Mucosa of descending colon (tissue), 3 donors: ENCODE data around the gene MRC1. TPM values are rescaled to one million over a fixed set of nuclear protein-coding genes. Genes with fewer than 3 reads are reported as not detected.

Source experiments
- ATAC-seq: fragments of 200-7000 bp; cut with Tn5 transposase; one replicate; pipeline ENCODE4 v1.9.1; 2020; ENCODE audit warnings: mild to moderate bottlenecking, moderate library complexity
- DNase-seq, 3 donors: peaks; one replicate each; pipeline ENCODE4 v3.0.0-alpha.2; 2020
- H3K36me3 ChIP-seq: fragments of 200-600 bp; one replicate; pipeline ENCODE4 v1.8.0; 2021; ENCODE audit warnings: low read depth, mild to moderate bottlenecking
- H3K4me1 ChIP-seq: fragments of 200-600 bp; one replicate; pipeline ENCODE4 v1.8.0; 2021; ENCODE audit warnings: low read depth, mild to moderate bottlenecking
- H3K4me3 ChIP-seq: fragments of 200-600 bp; one replicate; pipeline ENCODE4 v1.8.0; 2021; ENCODE audit warnings: mild to moderate bottlenecking
- H3K9me3 ChIP-seq: fragments of 200-600 bp; one replicate; pipeline ENCODE4 v1.8.0; 2021; ENCODE audit warnings: mild to moderate bottlenecking
- CTCF ChIP-seq: fragments of 200-600 bp; IDR thresholded peaks from one replicate; pipeline ENCODE4 v1.8.0; 2022; ENCODE audit warnings: antibody characterized with exemption, mild to moderate bottlenecking
- intact Hi-C, 2 donors: fragments of 100-400 bp; cut with DNase I in 1 of 2; cut with micrococcal nuclease in 1 of 2; formaldehyde crosslinking; loops; one replicate each; pipeline versions ENCODE4 v1.11.0 to v1.11.1; 2022; cut with DNase I, micrococcal nuclease
- total RNA-seq, 3 donors: library from RNA; stranded (reverse); fragmentation: NEBNext Ultra II Directional in 2 of 3; extraction: Animal tissue kit (Norgen Biotek cat#: 25700) in 2 of 3; gene quantifications; one replicate each; pipeline versions ENCODE4 v1.2.1 to v1.2.4, GENCODE V29; 2021 to 2023
- donor health status: DM: no; HTN: no; CAD: no; lungs with moderate emphysema.
- donor health status: DM: no; HTN: no; CAD: no.
- donor health status: DM: no; HTN: yes; CAD: no.

The MRC1 gene
- total RNA-seq, 3 donors from 2014 or later, result 6.9 to 48.4 (median 43.0) TPM

- H3K36me3 ChIP-seq, result no peaks in the 10 kb centered on the region
- no peaks in the 10 kb centered on the region for H3K9me3 ChIP-seq
- ATAC-seq (no peak), DNase-seq (no peak)
- intact Hi-C loops, result no loop called here
- H3K4me1 ChIP-seq, result no peaks in the 10 kb centered on the region
- no peak for TF ChIP-seq CTCF
- no peak overlapping the region for H3K4me3 ChIP-seq
Measured at GRCh38 chr10:17817316-17817715, 8.2 kb downstream of the MRC1 start.

GRCh38 chr10:17817790-17818189 lies 8.6 kb downstream of the MRC1 start:
- no peak for TF ChIP-seq CTCF
- DNase-seq (no peak), ATAC-seq (no peak)
- Histone ChIP-seq H3K9me3 (no peaks in the 10 kb centered on the region), H3K4me3 (no peak overlapping the region), H3K4me1 (no peaks in the 10 kb centered on the region), H3K36me3 (no peaks in the 10 kb centered on the region)
- intact Hi-C loops, result no loop called here

DNA sequence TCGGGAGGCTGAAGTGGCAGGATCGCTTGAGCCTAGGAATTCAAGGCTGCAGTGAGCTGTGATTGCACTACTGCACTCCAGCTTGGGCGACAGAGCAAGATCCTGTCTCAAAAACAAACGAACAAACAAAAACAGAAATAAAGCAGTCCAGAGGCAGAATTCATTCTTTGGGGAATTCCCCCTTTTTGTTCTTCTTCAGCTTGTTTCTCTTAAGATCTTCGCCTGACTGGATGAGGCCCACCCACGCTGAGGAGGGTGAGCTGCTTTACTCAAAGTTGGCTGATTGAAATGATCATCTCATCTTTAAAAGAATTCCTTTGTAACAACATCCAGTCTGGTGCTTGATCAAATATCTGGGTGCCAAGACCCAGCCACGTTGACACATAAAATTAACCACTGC lies 10.7 kb downstream of the MRC1 start:
- Histone ChIP-seq H3K9me3 (no peaks in the 10 kb centered on the region), H3K4me3 (no peak overlapping the region), H3K36me3 (no peaks in the 10 kb centered on the region), H3K4me1 (no peaks in the 10 kb centered on the region)
- DNase-seq (no peak), ATAC-seq (no peak)
- intact Hi-C loops, result no loop called here
- TF ChIP-seq CTCF, result no peak

- H3K36me3 ChIP-seq, result no peaks in the 10 kb centered on the region
- intact Hi-C loops, result no loop called here
- no peak for ATAC-seq
- no peaks in the 10 kb centered on the region for H3K4me1 ChIP-seq
- TF ChIP-seq CTCF, result no peak
- H3K4me3 ChIP-seq, result no peak overlapping the region
- H3K9me3 ChIP-seq, result no peaks in the 10 kb centered on the region
- DNase-seq, result no peak
Measured at GRCh38 chr10:17820943-17821342, 11.8 kb downstream of the MRC1 start.

GRCh38 chr10:17821893-17822292 lies 12.7 kb downstream of the MRC1 start:
- intact Hi-C loops, result no loop called here
- H3K36me3 ChIP-seq, result no peaks in the 10 kb centered on the region
- H3K4me3 ChIP-seq, result no peak overlapping the region
- ATAC-seq, result no peak
- no peak for TF ChIP-seq CTCF
- no peak for DNase-seq
- H3K4me1 ChIP-seq, result no peaks in the 10 kb centered on the region
- no peaks in the 10 kb centered on the region for H3K9me3 ChIP-seq

DNA sequence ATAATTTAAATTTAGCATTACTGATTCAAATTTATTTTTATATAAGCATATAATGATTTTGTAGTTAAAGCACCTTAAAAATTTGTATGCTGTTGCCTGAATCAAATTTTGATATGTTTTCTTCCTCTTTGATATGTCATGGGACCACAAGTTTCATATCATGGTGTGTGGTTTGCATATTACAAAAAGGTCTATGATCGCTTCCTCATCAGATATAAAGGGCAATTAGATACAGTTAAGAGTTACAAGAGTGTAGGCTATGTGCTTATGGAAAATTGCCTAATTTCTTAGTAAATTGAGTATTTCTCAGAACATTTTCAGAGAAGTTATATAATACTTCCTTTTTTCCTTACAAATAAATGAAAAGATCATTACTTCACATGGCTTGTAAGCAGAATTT lies 22.2 kb downstream of the MRC1 start:
- no peak for DNase-seq
- no peak for TF ChIP-seq CTCF
- no peak overlapping the region for H3K4me3 ChIP-seq
- ATAC-seq, result no peak
- no peaks in the 10 kb centered on the region for H3K36me3 ChIP-seq
- intact Hi-C loops, result no loop called here
- H3K4me1 ChIP-seq, result no peaks in the 10 kb centered on the region
- no peaks in the 10 kb centered on the region for H3K9me3 ChIP-seq
